Endothelial cell of umbilical vein (primary cell): ENCODE data around the gene ATG7. TPM values are rescaled to one million over a fixed set of nuclear protein-coding genes. Genes with fewer than 3 reads are reported as not detected.

Experiments used
- BruUV-seq: library from RNA; stranded (reverse); fragments of 400-500 nt; replicated peaks from 2 replicates; lab custom pipeline; 2021; lab: Mats Ljungman, UMichigan
- CTCF ChIA-PET: fragments of 300-600, 350-600 bp; sonication (Branson Sonifier 250); formaldehyde crosslinking; loops from one replicate; lab custom pipeline; 2021; ENCODE audit warnings: antibody characterized with exemption, inconsistent platforms; lab: Charles Lee
- POLR2A ChIA-PET: fragments of 300-600, 350-600 bp; sonication (Branson Sonifier 250); formaldehyde crosslinking; loops from one replicate; lab custom pipeline; 2021; ENCODE audit warnings: antibody characterized with exemption, inconsistent platforms; lab: Charles Lee
- DNase-seq: peaks from one replicate; pipeline ENCODE4 v3.0.0-alpha.2; 2011; ENCODE audit warnings: low read depth, low spot score
- FAIRE-seq: peaks from 2 replicates; lab custom pipeline; 2011; peaks lifted over from hg19 to GRCh38; lab: Jason Lieb, UNC
- H2AFZ ChIP-seq: 2 replicates; pipeline ENCODE4 v1.6.0; 2012; ENCODE audit warnings: low read depth, low read length, control low read depth, inconsistent platforms
- H3K27ac ChIP-seq: 2 replicates; pipeline ENCODE4 v1.5.1; 2011; ENCODE audit warnings: low read depth, mild to moderate bottlenecking, control low read depth, low read length, moderate library complexity; ENCODE audit not compliant: insufficient read depth
- H3K27me3 ChIP-seq, 2 experiments: 2 replicates each; pipeline versions ENCODE4 v1.6.0 to v1.6.1; 2011; ENCODE audit warnings: low read length in 2 of 2, mixed read lengths in 1 of 2; ENCODE audit not compliant: control insufficient read depth in 2 of 2, insufficient read depth in 2 of 2
- H3K36me3 ChIP-seq, 2 experiments: 2 replicates in 1 of 2; 3 replicates in 1 of 2; pipeline ENCODE4 v1.5.1; 2011; ENCODE audit warnings: low read length in 2 of 2, mild to moderate bottlenecking in 1 of 2, moderate library complexity in 1 of 2; ENCODE audit not compliant: control insufficient read depth in 2 of 2, insufficient read depth in 2 of 2; ENCODE audit errors: extremely low read depth in 1 of 2
- H3K4me1 ChIP-seq: 3 replicates; pipeline ENCODE4 v1.5.1; 2011; ENCODE audit warnings: mild to moderate bottlenecking, low read length; ENCODE audit not compliant: control insufficient read depth, insufficient read depth; ENCODE audit errors: extremely low read depth
- H3K4me2 ChIP-seq: 2 replicates; pipeline ENCODE4 v1.6.1; 2011; ENCODE audit warnings: low read length, control low read depth, mixed read lengths; ENCODE audit not compliant: insufficient read depth
- H3K4me3 ChIP-seq, 3 experiments: fragments of 200-600 bp in 1 of 3; sonication (generic), shearing (Covaris generic) in 1 of 3; replicated peaks in 1 of 3; 2 replicates each; pipeline ENCODE4 v1.5.1; 2011 to 2016; ENCODE audit warnings: control low read depth in 3 of 3, low read length in 3 of 3, mild to moderate bottlenecking in 2 of 3, inconsistent platforms in 1 of 3, low read depth in 1 of 3, moderate library complexity in 1 of 3; ENCODE audit not compliant: insufficient read depth in 1 of 3
- H3K79me2 ChIP-seq: 2 replicates; pipeline ENCODE4 v1.6.0; 2012; ENCODE audit warnings: low read length, inconsistent platforms; ENCODE audit not compliant: control insufficient read depth, insufficient read depth
- H3K9ac ChIP-seq: replicated peaks from 2 replicates; pipeline ENCODE3; 2011; ENCODE audit warnings: low read length, control low read depth; ENCODE audit not compliant: insufficient read depth; ENCODE audit errors: extremely low read depth
- H3K9me1 ChIP-seq: replicated peaks from 3 replicates; pipeline ENCODE4 v1.6.0; 2011; ENCODE audit warnings: mild to moderate bottlenecking, low read length; ENCODE audit not compliant: control insufficient read depth, insufficient read depth; ENCODE audit errors: extremely low read depth
- H3K9me3 ChIP-seq: replicated peaks from 2 replicates; pipeline ENCODE4 v1.5.1; 2012; ENCODE audit warnings: low read length, inconsistent platforms; ENCODE audit not compliant: control insufficient read depth, insufficient read depth
- H4K20me1 ChIP-seq: replicated peaks from 2 replicates; pipeline ENCODE3; 2011; ENCODE audit warnings: mild to moderate bottlenecking, low read length; ENCODE audit not compliant: control insufficient read depth, insufficient read depth; ENCODE audit errors: extremely low read depth
- FOS ChIP-seq: IDR thresholded peaks from 2 replicates; pipeline ENCODE4 v1.6.1; 2011; ENCODE audit warnings: mild to moderate bottlenecking, low read length, moderate library complexity, borderline replicate concordance; ENCODE audit not compliant: insufficient read depth
- MAX ChIP-seq: IDR thresholded peaks from 2 replicates; pipeline ENCODE4 v1.6.1; 2011; ENCODE audit not compliant: insufficient read depth, insufficient read length
- MYC ChIP-seq: IDR thresholded peaks from one replicate; pipeline ENCODE4 v1.6.1; 2011; ENCODE audit warnings: mild to moderate bottlenecking, low read depth, low read length
- POLR2A ChIP-seq: IDR thresholded peaks from 2 replicates; pipeline ENCODE4 v1.6.1; 2012; ENCODE audit warnings: low read depth, mild to moderate bottlenecking, control low read depth, low read length
- POLR2AphosphoS5 ChIP-seq: IDR thresholded peaks from 2 replicates; pipeline ENCODE4 v1.6.1; 2012; ENCODE audit warnings: low read depth, mild to moderate bottlenecking, control low read depth, low read length, moderate library complexity; ENCODE audit not compliant: insufficient read depth
- dilution Hi-C: fragments of 300-500 bp; cut with MboI; formaldehyde crosslinking; loops from one replicate; pipeline ENCODE4 v1.15.0; 2019; ENCODE audit warnings: low sequenced_read_pairs; ENCODE audit not compliant: extremely low pct_ligation_motif_present
- intact Hi-C: fragments of 100-400 bp; cut with micrococcal nuclease; formaldehyde crosslinking; loops from one replicate; pipeline ENCODE4 v1.10.0; 2022
- polyA plus RNA-seq, 4 experiments: library from polyadenylated mRNA; depleted of rRNA in 3 of 4; stranded (reverse) in 3 of 4; unstranded in 1 of 4; fragments of >200 nt; gene quantifications; 2 replicates each; pipeline versions ENCODE4 v1.2.1 to v1.2.3, GENCODE V29; 2011 to 2012; ENCODE audit warnings: missing spikeins in 1 of 4
- total RNA-seq: library from RNA; stranded (reverse); gene quantifications from 2 replicates; pipeline ENCODE4 v1.2.3, GENCODE V29; 2021
- TF ChIP-seq, protein P1 (sequence below), 2 donors: IDR thresholded peaks; 1 replicate in 1 of 2; 2 replicates in 1 of 2; pipeline ENCODE4 v1.5.1; 2011; ENCODE audit warnings: low read length in 2 of 2, mild to moderate bottlenecking in 2 of 2, moderate library complexity in 2 of 2, control low read depth in 1 of 2, inconsistent platforms in 1 of 2, low read depth in 1 of 2; ENCODE audit not compliant: insufficient read depth in 1 of 2; ENCODE audit errors: extremely low read depth in 1 of 2

Gene ATG7
- total and polyA plus RNA-seq, 2 donors (not counting 3 experiments of a cell fraction or from before 2014, with no cell fraction given), result 30.8 to 48.3 TPM

GRCh38 chr3:11377719-11378118 lies 105.5 kb downstream of the ATG7 start:
- DNase-seq (no peak), FAIRE-seq (no peak)
- Histone ChIP-seq H3K9ac (no peak overlapping the region), H2AFZ (no peak overlapping the region), H3K9me1 (no peaks in the 10 kb centered on the region), H3K27me3 (no peaks in the 10 kb centered on the region), H3K9me3 (no peaks in the 10 kb centered on the region), H3K36me3 (no peaks in the 10 kb centered on the region), H3K79me2 (no peaks in the 10 kb centered on the region), H3K4me3 (no peak overlapping the region), H3K27ac (no peak overlapping the region), H3K4me2 (no peak overlapping the region), H4K20me1 (no peaks in the 10 kb centered on the region), H3K4me1 (peaks cover 21% of the 10 kb centered on the region)
- no TSS peak for BruUV-seq
- no peak for TF ChIP-seq POLR2A
- no peak for TF ChIP-seq POLR2AphosphoS5
- no peak for TF ChIP-seq MYC
- TF ChIP-seq MAX, result no peak
- TF ChIP-seq, protein P1, sequence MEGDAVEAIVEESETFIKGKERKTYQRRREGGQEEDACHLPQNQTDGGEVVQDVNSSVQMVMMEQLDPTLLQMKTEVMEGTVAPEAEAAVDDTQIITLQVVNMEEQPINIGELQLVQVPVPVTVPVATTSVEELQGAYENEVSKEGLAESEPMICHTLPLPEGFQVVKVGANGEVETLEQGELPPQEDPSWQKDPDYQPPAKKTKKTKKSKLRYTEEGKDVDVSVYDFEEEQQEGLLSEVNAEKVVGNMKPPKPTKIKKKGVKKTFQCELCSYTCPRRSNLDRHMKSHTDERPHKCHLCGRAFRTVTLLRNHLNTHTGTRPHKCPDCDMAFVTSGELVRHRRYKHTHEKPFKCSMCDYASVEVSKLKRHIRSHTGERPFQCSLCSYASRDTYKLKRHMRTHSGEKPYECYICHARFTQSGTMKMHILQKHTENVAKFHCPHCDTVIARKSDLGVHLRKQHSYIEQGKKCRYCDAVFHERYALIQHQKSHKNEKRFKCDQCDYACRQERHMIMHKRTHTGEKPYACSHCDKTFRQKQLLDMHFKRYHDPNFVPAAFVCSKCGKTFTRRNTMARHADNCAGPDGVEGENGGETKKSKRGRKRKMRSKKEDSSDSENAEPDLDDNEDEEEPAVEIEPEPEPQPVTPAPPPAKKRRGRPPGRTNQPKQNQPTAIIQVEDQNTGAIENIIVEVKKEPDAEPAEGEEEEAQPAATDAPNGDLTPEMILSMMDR (IDR thresholded peaks at IDR 0.05; ENCODE audit: extremely low read depth in 1 of 2, insufficient read depth in 1 of 2, low read depth in 1 of 2, low read length in 2 of 2), result no peak
- no peak for TF ChIP-seq FOS
- intact Hi-C loops, result loop anchor here (2.0 to 5.0 kb wide), 5 partner anchors 181 to 1100 kb away; partner anchors contain the start of gene VGLL4
- CTCF ChIA-PET, result interaction anchor here (1.8 to 6.5 kb wide), 3 partner anchors 275 to 427 kb away, joined by 8 to 189 read pairs (median 48); no protein-coding TSS in a partner anchor
- dilution Hi-C loops, result no loop called here
- POLR2A ChIA-PET, result no interaction called here
